Measurements from ENCODE around the gene AMZ1. TPM values are rescaled to one million over a fixed set of nuclear protein-coding genes. Genes with fewer than 3 reads are reported as not detected.
A peak's percentile ranks its signal among the peaks of the same experiment; 100 is the strongest.

Gene AMZ1
- total RNA-seq, 4 donors from 2014 or later, result 0.35 to 4.6 (median 4.4) TPM; not detected in 1

DNA sequence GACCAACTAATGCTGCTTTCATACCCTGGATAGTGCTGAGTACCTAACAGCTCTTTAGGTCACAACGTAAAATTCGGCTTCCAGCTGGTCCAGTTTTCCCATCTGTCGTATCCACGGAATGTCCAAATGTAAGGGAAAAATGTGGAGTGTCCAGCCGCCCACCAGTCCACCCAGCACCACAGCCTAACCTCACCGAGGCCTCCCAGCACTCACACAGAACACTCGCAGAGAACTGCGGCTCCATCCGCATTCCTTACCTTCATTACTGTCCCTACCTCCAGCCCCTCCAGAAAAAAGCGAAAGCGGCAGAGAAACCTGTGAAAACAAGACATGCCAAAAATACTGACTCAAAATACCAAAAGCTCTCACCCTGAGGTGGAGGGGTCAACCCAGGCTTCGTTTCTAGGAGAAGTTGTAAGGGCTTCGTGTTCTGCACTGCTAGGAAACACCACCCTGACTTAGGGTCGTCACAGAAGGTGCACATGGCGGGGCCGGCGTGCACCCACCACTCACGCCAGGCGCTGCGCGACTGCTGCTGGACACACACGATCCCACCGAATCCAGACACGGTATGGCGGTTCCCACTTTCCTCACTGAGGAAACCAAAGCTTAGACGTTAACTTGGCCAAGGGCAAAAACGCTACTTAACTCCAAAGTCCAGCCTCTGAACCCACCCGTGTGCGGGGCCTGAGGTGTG lies 73.9 kb downstream of the AMZ1 start:
- TF ChIP-seq, protein P1, sequence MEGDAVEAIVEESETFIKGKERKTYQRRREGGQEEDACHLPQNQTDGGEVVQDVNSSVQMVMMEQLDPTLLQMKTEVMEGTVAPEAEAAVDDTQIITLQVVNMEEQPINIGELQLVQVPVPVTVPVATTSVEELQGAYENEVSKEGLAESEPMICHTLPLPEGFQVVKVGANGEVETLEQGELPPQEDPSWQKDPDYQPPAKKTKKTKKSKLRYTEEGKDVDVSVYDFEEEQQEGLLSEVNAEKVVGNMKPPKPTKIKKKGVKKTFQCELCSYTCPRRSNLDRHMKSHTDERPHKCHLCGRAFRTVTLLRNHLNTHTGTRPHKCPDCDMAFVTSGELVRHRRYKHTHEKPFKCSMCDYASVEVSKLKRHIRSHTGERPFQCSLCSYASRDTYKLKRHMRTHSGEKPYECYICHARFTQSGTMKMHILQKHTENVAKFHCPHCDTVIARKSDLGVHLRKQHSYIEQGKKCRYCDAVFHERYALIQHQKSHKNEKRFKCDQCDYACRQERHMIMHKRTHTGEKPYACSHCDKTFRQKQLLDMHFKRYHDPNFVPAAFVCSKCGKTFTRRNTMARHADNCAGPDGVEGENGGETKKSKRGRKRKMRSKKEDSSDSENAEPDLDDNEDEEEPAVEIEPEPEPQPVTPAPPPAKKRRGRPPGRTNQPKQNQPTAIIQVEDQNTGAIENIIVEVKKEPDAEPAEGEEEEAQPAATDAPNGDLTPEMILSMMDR (IDR thresholded peaks at IDR 0.05), result no peak
- TF ChIP-seq POLR2A (IDR thresholded peaks at IDR 0.05), result no peak
- H3K36me3 ChIP-seq, result no peaks in the 10 kb centered on the region
- peaks cover 18 to 32% of the 10 kb centered on the region in 2 donors for H3K4me1 ChIP-seq
- no peaks in the 10 kb centered on the region for H3K9me3 ChIP-seq
- no peak overlapping the region for H3K4me3 ChIP-seq
- peak overlapping the region; percentile 89 to 96 for H3K27ac ChIP-seq
- intact Hi-C loops (cut with DNase I; ENCODE audit: low total_unique reads), result no loop called here
- no peaks in the 10 kb centered on the region for H3K27me3 ChIP-seq
- DNase-seq, result no peak

DNA sequence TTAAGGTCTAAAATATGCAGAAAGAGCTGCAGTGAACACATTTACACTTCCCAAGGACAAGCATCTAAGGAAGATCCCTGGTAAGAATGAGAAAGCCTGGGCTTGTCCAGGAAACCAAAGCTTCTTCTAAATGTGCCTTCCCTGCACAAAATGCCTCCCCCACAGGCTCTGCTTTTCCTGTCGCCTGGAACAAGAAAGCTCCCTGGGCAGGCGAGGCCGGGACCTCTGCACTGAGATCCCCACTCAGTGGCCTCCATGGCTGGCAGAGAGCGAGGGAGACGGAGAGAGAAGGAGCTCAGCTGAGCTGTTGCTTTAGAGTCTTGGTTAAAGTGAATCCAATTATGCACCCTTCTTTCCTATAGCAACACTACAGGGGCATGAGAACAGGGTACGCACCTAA lies 75.6 kb downstream of the AMZ1 start:
- peaks cover 16 to 32% of the 10 kb centered on the region in 2 donors for H3K4me1 ChIP-seq
- no peaks in the 10 kb centered on the region for H3K27me3 ChIP-seq
- no peak overlapping the region for H3K4me3 ChIP-seq
- H3K36me3 ChIP-seq, result no peaks in the 10 kb centered on the region
- H3K27ac ChIP-seq, result peak overlapping the region; percentile 89 to 96
- intact Hi-C loops (cut with DNase I; ENCODE audit: low total_unique reads), result no loop called here
- TF ChIP-seq, protein P1 (IDR thresholded peaks at IDR 0.05), result no peak
- TF ChIP-seq POLR2A (IDR thresholded peaks at IDR 0.05), result no peak
- DNase-seq, result no peak
- H3K9me3 ChIP-seq, result no peaks in the 10 kb centered on the region

DNA sequence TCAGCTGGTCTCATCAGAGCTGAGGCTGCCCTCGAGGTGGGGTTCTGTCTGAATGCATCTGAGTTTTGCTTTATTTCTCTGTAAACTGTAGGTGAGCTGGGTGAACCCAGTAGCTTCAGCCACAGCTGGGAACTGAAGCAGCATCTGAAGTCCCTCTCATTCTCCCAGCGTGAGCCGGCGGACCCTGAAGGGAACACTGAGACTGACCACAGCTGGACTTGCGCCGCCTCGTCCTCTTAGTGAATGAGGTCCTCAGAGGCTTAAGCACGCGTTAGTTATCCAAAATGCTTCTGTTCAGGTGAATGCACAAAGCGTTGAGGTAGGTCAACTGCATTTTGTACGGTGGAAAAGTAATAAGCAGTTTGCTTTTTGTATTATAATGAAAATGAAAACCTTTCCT lies 76.6 kb downstream of the AMZ1 start:
- peak overlapping the region; percentile 89 to 96 for H3K27ac ChIP-seq
- H3K9me3 ChIP-seq, result no peaks in the 10 kb centered on the region
- H3K4me1 ChIP-seq, result peaks cover 12 to 27% of the 10 kb centered on the region in 2 donors
- no peak overlapping the region for H3K4me3 ChIP-seq
- H3K36me3 ChIP-seq, result no peaks in the 10 kb centered on the region
- H3K27me3 ChIP-seq, result no peaks in the 10 kb centered on the region
- DNase-seq, result no peak
- intact Hi-C loops (cut with DNase I; ENCODE audit: low total_unique reads), result no loop called here
- no peak for TF ChIP-seq POLR2A (IDR thresholded peaks at IDR 0.05)
- TF ChIP-seq, protein P1 (IDR thresholded peaks at IDR 0.05), result no peak

Other genes with a start within 250 kb of the AMZ1 start
- not detected for gene GRIFIN, start 211.8 kb upstream of the AMZ1 start, total RNA-seq
- gene LFNG, start 168.4 kb upstream of the AMZ1 start, total RNA-seq, result 10 to 100 TPM in 2 of 4 donors, 1 to 10 TPM in 1, not detected in 1; 2.3 to 30.5 (median 26.5) TPM
- 10 to 100 TPM; 10.3 to 44.3 (median 36.0) TPM for gene BRAT1, start 132.7 kb upstream of the AMZ1 start, total RNA-seq
- 10 to 100 TPM in 3 of 4 donors, 1 to 10 TPM in 1; 6.8 to 28.0 (median 16.9) TPM for gene IQCE, start 129.2 kb upstream of the AMZ1 start, total RNA-seq
- gene TTYH3, start 56.2 kb upstream of the AMZ1 start, total RNA-seq, result 10 to 100 TPM in 2 of 4 donors, 1 to 10 TPM in 2; 3.8 to 47.2 (median 25.2) TPM
- gene GNA12, start 156.1 kb downstream of the AMZ1 start, total RNA-seq, result 100 to 1,000 TPM in 1 of 4 donors, 10 to 100 TPM in 3; 20.5 to 109 (median 50.3) TPM